Measurements from ENCODE around the gene EFCC1. TPM values are rescaled to one million over a fixed set of nuclear protein-coding genes. Genes with fewer than 3 reads are reported as not detected.

EFCC1 gene
- total RNA-seq, 1 experiment from 2014 or later, result 1.0 TPM

DNA sequence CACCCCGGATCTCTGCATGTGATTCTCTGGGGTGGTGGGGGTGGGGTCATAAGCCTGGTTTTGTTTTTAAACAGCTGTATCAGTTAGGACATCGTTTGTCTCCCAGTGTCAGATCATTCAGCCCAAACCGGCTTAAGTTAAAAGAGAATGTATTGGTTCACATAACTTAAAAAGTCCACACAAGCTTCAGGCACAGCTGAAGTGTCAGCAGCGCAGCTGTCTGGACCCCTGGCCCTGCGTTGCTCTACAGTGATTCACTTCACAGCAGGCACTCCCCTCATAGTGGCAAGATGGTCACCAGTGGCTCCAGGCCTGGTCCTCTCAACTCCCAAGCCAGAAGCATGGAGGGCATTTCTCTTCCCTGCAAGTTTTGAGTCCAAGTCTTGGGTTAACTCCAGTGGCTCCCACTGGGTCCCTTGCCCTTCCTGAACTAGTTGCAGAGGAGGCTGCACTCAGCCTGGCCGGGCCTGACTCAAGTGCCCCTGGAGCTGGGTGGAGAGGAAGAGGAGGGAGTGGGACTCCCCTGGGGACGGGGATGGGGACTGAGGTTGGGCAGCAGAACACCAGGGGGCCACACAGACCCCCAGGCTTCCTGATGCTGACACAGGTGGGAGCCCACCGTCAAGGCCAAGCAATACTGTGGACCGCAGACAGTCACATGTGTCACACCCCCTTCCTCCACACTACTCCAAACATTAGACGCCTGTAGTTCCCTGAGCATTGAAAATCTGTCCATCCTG is 30.5 kb downstream of the EFCC1 start:
- Histone ChIP-seq H3K36me3 (ENCODE audit: control insufficient read depth in 1 of 2, insufficient read depth in 2 of 2, low read length in 2 of 2) (no peaks in the 10 kb centered on the region), H4K20me1 (ENCODE audit: insufficient read depth) (no peaks in the 10 kb centered on the region), H3K4me2 (ENCODE audit: low read length) (no peak overlapping the region), H3K9me3 (ENCODE audit: control insufficient read depth in 1 of 2, insufficient read depth in 1 of 2, low read depth in 1 of 2, low read length in 2 of 2) (no peaks in the 10 kb centered on the region), H3K4me1 (ENCODE audit: control insufficient read depth in 1 of 2, insufficient read depth in 2 of 2, low read length in 2 of 2) (peaks cover 2 to 14% of the 10 kb centered on the region in 2 experiments), H3K79me2 (ENCODE audit: insufficient read depth, low read length) (no peaks in the 10 kb centered on the region), H3K27ac (ENCODE audit: low read depth, low read length) (no peak overlapping the region), H2AFZ (ENCODE audit: low read depth, low read length, poor library complexity, severe bottlenecking) (no peak overlapping the region), H3K9ac (ENCODE audit: low read length) (no peak overlapping the region), H3K9me2 (ENCODE audit: insufficient read depth) (no peaks in the 10 kb centered on the region), H3K4me3 (replicated peaks in 1 of 2; ENCODE audit: low read depth in 1 of 2, low read length in 2 of 2) (no peak overlapping the region), H3K27me3 (ENCODE audit: insufficient read depth, low read length) (no peaks in the 10 kb centered on the region)
- ChIA-PET POLR2A (no interaction called here), CTCF (no interaction called here), RAD21 (ENCODE audit: low non-redundant PET in 1 of 2, low total read pairs in 2 of 2, uncharacterized antibody in 2 of 2, unreplicated experiment in 2 of 2) (no interaction called here)
- intact Hi-C loops (cut with micrococcal nuclease), result no loop called here
- ATAC-seq (no peak), DNase-seq (ENCODE audit: low read depth, low spot score) (no peak)
- TF ChIP-seq EZH2phosphoT487 (IDR thresholded peaks at IDR 0.05; ENCODE audit: borderline replicate concordance) (no peak), POLR2AphosphoS5 (IDR thresholded peaks at IDR 0.05; ENCODE audit: low read depth, low read length) (no peak), ELF1 (IDR thresholded peaks at IDR 0.05; ENCODE audit: borderline replicate concordance, low read depth) (no peak), ZFX (IDR thresholded peaks at IDR 0.05) (no peak), POLR2A (IDR thresholded peaks at IDR 0.05; ENCODE audit: borderline replicate concordance, extremely low read depth, insufficient read depth, insufficient read length) (no peak), ZBTB33 (IDR thresholded peaks at IDR 0.05; ENCODE audit: extremely low read depth, insufficient replicate concordance, low read length) (no peak), CTCF (IDR thresholded peaks at IDR 0.05 in 2 of 3, conservative IDR thresholded peaks at IDR 0.05 in 1 of 3; ENCODE audit: borderline replicate concordance in 1 of 3, insufficient read depth in 1 of 3, low read depth in 2 of 3, low read length in 2 of 3) (no peak), SIN3A (IDR thresholded peaks at IDR 0.05; ENCODE audit: low read depth) (no peak), YY1 (IDR thresholded peaks at IDR 0.05; ENCODE audit: extremely low read depth, insufficient replicate concordance, low read depth, low read length) (no peak), SRF (IDR thresholded peaks at IDR 0.05; ENCODE audit: low read depth) (no peak), TCF7L2 (IDR thresholded peaks at IDR 0.05; ENCODE audit: borderline replicate concordance, extremely low read depth, insufficient read depth, insufficient read length) (no peak), JUND (IDR thresholded peaks at IDR 0.05) (no peak), CBX3 (IDR thresholded peaks at IDR 0.05; ENCODE audit: low read depth) (no peak)
- TF ChIP-seq, protein P1, sequence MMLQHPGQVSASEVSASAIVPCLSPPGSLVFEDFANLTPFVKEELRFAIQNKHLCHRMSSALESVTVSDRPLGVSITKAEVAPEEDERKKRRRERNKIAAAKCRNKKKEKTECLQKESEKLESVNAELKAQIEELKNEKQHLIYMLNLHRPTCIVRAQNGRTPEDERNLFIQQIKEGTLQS (IDR thresholded peaks at IDR 0.05), result no peak
- BruUV-seq (replicated peaks), result no TSS peak
